VCaP (cell line): Measurements from ENCODE around the gene HIF3A.

Experiments
- H3K27ac ChIP-seq: fragments of 450-650 bp; 2 replicates; pipeline ENCODE4 v1.5.1; 2017
- TF ChIP-seq, protein P1 (sequence below): fragments of 450-650 bp; conservative IDR thresholded peaks from 2 replicates; pipeline ENCODE4 v1.5.1; 2017; ENCODE audit warnings: mild to moderate bottlenecking, moderate library complexity

The HIF3A gene

DNA sequence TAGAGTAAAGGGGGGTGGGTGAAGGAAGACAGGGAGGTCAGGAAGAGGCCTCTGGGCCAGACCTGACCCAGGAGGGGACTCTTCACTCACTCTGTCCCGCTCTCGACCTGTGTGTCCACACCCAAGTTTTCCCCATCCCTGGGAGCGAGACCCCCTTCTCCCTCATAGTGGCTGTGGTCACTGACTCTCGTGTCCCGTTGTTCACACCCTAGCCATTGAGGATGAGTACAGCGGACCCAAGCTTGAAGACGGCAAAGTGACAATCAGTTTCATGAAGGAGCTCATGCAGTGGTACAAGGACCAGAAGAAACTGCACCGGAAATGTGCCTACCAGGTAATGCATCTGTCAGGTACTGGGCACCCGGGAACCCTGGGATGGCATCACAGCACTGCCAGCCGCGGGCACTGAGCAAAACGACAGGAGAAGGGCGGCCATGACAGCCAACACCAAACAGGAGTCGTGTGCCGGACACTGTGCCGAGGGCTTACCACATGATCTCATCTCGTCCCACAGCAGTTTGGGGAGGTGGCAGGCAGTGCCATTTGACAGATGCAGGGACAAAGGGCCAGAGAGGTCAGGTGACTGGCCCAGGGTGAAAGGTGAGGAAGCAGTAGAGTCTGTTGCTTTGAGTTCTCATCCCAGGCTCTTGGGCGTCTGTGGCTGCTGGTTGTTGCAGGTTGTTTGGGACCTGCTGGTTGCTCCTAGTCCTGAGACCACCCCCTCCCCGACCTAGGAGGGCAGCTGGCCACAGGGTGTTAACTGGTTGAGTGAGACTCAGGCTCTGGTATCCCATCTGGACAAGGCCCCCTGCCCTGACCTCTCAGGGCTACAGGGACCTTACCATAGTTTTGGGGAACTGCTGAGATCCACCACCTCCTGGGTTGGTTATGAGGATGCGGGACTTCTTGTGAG lies 79.7 kb downstream of the HIF3A start:
- H3K27ac ChIP-seq: peak overlapping the region; percentile 52; the same call in 1 of the 2 replicates
- TF ChIP-seq, protein P1, sequence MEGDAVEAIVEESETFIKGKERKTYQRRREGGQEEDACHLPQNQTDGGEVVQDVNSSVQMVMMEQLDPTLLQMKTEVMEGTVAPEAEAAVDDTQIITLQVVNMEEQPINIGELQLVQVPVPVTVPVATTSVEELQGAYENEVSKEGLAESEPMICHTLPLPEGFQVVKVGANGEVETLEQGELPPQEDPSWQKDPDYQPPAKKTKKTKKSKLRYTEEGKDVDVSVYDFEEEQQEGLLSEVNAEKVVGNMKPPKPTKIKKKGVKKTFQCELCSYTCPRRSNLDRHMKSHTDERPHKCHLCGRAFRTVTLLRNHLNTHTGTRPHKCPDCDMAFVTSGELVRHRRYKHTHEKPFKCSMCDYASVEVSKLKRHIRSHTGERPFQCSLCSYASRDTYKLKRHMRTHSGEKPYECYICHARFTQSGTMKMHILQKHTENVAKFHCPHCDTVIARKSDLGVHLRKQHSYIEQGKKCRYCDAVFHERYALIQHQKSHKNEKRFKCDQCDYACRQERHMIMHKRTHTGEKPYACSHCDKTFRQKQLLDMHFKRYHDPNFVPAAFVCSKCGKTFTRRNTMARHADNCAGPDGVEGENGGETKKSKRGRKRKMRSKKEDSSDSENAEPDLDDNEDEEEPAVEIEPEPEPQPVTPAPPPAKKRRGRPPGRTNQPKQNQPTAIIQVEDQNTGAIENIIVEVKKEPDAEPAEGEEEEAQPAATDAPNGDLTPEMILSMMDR: no peak

DNA sequence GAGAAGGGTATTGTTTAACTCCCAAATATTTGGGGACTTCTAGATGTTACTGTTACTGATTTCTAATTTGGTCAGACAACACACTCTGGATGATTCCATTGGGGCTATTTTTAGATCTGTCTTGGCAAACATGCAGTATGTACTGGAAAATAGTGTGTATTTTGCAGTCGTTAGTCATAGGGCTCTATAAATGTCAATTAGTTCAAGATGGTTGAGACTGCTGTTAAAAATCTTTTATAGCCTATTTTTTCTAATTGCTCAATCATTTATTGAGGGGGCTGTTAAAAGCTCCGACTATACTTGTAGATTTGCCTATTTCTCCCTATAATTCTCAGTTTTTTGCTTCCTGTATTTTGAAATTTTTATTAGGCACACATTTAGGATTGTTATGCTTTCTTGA lies 81.4 kb downstream of the HIF3A start:
- H3K27ac ChIP-seq: peak overlapping the region; percentile 52

DNA sequence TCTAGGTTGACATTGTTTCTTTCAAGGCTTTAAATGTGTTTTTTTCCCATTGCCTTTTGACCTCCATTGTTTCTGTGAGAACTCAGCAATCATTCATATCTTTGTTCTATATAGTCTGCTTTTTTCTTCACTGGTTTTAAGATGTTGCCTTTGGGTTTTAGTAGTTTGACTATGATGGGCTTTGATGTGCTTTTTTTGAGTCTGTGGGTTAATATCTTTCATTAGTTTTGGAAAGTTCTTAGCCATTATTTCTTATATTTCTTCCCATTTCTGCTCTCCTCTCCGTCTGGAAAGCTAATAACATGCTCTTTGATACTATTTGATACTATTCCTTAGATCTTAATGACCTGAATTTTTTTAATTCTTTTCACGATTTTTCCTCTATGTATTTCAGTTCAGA lies 83.8 kb downstream of the HIF3A start:
- H3K27ac ChIP-seq: no peak overlapping the region
- TF ChIP-seq, protein P1: no peak

More for the DNA sequence above, 81.4 kb downstream of the HIF3A start:
- TF ChIP-seq, protein P1: no peak

DNA sequence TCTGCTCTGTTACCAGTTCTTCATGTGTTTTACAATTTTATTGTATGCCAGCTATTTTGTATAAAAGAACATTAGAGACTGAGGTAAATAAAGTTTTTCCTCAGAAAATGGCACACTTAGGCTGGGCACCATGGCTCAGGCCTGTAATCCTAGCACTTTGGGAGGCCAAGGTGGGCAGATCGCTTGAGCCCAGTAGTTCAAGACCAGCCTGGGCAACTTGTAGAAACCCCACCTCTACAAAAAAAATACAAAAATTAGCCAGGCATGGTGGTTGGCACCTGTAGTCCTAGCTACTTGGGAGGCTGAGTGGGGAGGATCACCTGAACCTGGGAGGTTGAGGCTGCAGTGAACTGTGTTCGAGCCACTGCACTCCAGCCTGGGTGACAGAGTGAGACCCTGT lies 84.5 kb downstream of the HIF3A start:
- no peak overlapping the region for H3K27ac ChIP-seq
- TF ChIP-seq, protein P1: no peak

DNA sequence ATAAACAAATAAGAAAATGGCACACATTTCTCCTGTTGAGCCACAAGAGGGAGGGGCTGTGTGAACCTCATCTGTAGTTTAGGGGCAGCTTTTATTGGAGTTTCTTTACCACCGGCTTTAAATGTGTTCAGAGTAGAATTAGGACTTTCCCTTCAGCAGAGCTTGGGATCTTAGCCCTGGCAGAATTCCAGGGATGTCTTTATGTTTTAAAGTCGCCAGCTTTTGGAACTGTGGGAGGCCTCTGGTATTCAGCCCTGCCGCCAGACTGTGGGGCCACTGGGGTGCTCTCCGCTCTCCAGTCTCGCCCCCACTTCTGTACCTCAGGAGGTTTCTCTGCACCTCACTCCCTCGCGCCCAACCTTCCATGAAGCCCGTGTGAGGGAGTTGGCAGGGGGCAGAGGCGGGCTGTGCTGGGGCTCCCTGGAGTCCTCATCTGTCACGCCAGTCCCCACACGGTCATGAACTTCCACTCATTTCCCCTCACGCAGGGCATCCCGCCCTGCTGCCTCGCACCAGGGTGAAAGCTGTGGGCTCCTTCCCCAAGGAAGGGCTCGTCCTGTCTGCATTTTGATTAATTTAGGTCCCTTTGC lies 85.0 kb downstream of the HIF3A start:
- H3K27ac ChIP-seq: no peak overlapping the region
- TF ChIP-seq, protein P1: no peak

DNA sequence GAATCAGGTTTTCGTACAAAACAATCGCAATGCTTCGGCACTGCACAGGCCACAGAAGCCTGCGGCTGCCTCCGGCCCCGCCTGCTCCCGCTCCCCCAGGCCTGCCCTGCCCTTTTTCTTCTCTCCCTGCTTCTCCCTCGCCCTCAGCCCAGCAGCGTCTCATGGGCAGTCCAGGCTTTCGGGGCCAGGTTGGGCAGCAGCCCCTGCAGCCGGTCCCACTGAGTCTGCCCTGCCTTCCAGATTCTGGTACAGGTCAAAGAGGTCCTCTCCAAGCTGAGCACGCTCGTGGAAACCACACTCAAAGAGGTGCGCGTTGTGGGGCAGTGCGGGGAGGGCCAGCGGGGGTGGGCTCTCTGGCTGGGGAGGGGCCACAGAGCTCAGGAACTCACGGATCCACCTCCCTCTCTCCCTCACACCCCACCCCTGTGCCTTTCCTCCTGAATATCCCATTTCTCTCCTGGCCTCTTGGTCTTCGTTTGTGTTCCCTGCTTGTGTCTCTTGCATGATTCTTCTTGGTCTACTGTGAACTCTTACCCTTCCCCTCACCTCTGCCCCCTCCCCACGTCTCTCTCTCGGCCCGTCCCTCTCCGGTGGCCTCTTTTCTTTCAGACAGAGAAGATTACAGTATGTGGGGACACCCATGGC lies 86.5 kb downstream of the HIF3A start:
- no peak overlapping the region for H3K27ac ChIP-seq
- TF ChIP-seq, protein P1: no peak

DNA sequence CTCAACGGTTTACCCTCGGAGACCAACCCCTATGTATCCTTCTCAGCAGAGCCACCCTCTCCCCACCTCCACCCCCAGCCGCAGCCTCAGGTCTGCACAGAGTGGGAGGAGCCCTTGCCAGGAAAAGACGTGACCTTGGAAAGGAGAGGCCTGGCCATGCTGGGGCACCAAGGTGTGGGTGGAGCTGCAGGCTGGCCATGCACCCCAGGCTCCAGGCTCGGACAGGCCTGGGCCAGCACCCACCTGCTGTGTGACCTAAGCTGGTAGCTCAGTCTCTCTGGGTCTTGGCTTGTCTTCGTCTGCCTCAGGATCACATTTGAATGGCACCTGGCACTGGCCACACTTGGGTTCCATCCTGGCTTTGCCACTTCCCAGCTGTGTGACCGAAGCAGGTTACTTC lies 87.0 kb downstream of the HIF3A start:
- H3K27ac ChIP-seq: no peak overlapping the region
- TF ChIP-seq, protein P1: no peak
